HUDEP-2 (cell line): Measurements from ENCODE around the gene PRTN3.

Experiments
- DNase-seq, 76 experiments: peaks; one replicate each; lab custom pipeline; 2025; ENCODE audit not compliant: unreplicated experiment in 76 of 76; lab: John Stamatoyannopoulos, UW

Gene PRTN3

DNA sequence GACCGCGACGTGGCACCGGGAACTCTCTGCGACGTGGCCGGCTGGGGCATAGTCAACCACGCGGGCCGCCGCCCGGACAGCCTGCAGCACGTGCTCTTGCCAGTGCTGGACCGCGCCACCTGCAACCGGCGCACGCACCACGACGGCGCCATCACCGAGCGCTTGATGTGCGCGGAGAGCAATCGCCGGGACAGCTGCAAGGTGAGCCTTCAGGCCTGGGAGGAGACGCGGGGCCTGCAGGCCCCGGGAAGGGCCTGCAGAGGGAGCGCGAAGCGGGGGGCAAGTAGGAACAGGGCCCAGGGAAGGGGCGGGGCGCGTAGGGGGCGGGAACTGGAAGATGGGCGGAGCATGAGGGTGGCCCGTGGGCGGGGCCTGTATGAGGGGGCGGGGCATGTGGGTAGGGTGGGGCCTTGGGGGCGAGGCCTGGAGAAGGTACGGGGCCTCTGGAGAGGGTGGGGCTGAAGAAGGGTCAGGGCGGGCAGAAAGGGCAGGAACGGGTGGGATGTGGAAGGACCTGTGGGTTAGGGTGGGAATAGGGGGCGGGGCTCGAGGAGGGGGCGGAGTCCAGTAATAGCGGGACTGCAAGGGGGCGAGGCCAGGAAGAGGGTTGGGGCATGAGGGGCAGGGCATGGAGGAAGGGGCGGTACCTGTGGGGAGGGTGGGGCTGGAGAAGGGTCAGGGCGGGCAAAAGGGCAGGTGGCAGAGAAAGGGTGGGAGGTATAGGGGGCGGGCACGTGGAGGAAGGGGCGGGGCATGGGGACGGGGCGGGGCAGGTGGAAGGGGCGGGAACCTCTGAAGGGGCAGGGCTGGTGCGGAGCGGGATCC, 21.2 kb downstream of the PRTN3 start:
- peak in 65 of 76 experiments; percentile 22 to 94 (median 79) for DNase-seq

DNA sequence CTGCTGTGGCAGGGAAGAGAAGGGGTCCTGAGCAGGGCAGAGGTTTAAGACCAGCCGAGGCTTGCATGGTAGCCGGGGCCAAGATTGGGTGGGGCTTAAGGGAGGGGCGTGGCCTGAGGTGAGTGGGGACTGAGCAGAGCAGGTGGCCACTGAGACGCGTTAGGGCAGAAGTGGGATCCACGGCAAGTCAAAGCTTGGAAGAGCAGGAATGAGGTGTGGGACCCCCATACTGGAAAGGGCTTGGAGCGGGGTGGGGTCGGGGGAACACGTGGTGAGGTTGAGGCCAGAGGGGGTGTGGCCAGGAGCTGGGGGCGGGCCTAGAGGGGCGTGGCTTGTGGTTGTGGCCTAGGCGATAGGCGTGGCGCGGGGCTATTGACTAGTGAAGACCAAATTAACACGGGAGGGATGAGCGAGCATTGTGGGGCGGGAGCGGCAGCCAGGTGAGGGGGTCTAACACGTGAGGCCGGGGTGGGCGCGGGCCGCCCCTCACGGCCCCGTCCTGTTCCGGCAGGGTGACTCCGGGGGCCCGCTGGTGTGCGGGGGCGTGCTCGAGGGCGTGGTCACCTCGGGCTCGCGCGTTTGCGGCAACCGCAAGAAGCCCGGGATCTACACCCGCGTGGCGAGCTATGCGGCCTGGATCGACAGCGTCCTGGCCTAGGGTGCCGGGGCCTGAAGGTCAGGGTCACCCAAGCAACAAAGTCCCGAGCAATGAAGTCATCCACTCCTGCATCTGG, 21.9 kb downstream of the PRTN3 start:
- peak in 57 of 76 experiments; percentile 20 to 86 (median 67) for DNase-seq

DNA sequence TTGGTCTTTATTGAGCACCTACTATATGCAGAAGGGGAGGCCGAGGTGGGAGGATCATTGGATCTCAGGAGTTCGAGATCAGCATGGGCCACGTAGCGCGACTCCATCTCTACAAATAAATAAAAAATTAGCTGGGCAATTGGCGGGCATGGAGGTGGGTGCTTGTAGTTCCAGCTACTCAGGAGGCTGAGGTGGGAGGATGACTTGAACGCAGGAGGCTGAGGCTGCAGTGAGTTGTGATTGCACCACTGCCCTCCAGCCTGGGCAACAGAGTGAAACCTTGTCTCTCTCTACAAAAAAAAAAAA, 22.5 kb downstream of the PRTN3 start:
- no peak for DNase-seq

DNA sequence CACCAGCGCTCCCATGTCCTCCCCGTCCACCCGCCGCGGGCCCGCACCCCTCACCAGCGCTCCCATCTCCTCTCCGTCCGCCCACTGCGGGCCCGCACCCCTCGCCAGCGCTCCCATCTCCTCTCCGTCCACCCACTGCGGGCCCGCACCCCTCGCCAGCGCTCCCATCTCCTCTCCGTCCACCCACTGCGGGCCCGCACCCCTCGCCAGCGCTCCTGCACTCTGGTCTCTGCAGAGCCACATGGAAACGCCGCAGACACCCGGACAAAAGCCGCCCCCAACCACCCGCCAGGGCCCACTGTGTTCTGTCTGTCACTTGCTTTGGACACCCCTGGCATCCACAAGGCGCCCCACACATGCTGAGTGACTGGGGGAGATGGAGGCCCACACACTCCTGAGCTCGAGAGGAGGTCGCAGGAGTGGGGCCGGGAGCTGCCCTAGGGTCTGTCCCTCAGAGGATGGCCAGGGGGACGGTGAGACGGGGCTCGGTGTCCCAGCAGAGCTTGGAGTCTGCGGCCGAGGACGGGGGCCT, 26.0 kb downstream of the PRTN3 start:
- no peak for DNase-seq

DNA sequence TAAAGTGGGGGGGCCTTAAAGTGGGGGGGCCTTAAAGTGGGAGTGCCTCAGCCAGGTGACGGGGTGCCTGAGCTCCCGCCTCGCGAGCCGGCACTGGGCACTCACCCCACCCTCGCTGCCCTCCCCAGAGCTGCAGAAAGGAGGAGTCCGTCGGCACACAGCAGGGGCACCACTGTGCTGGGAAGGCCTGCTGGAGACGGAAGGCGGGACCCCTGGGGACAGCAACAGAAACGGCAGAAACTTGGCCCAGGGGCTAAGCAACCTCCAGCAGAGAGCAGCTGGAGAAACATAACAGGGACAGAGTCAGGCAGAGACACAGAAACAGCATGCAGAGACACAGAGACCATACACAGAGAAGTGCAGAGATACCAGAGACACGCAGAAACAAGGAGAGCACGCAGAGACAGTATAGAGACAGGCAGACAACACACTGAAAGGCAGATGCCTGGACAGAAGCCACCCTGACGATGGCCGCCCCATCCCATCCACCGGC, 26.5 kb downstream of the PRTN3 start:
- no peak for DNase-seq

DNA sequence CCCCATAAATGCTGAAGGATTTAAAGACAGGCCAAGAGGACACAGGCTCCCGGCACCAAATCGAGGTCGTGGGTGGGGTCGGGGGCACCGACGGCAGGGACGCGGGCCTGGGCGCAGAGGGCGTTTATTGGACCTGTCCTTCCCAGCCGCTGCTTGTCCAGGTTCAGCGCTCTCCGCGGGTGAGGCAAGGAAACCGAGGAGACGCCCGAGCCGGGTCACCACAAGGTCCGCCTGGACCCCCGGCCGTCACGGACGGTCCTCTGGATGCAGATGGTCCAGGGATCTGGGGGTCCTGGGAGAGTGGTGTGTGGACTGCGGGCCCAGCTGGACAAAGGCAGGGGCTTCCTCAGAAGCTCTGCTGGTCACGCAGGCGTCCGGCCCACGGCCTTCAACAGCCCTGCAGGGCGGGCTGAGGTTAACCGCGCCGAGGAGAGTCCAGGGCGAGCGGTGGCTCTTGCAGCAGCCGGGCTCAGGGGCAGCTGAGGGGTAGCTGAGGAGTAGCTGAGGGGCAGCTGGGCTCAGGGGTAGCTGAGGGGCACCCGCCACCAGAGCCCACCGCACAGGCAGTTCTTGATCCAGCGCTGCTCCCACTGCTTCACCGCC, 27.2 kb downstream of the PRTN3 start:
- DNase-seq: no peak

DNA sequence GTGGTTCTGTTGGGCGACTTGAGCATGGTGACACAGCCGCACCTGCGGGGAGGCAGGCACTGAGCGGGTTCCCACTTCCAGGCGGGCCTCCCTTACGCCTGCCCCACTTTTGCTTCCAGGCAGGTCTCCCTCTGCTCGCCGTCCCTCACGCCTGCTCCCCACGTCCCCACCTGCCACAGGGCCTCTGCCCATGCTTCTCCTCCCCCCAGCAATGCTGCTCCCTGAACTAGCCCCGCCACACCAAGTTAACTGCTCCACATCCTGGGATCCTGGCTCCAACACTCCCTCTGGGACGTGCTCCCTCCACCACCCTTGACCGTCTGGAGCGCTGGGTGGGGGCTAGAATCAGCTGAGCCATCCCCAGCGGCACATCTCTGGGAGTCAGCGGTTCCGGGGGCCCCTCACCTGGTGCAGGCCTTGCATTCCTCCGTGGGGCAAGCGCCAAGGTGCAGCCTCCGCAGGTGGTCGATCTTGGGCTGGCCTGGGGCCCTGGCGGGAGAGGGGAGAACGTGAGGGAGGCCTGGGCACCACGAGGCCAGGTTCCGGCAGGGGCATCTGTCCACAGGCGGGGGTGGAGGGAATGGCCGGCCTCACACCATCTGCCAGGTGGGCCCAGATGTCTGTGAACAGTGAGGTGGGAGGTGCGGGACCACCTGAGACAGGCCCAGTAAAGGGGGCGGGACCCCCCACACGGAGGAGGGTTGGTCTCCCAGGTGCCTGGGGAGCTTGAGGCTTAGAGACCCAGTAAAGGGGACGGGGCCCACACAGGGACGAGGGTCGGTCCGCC, 27.9 kb downstream of the PRTN3 start:
- no peak for DNase-seq

DNA sequence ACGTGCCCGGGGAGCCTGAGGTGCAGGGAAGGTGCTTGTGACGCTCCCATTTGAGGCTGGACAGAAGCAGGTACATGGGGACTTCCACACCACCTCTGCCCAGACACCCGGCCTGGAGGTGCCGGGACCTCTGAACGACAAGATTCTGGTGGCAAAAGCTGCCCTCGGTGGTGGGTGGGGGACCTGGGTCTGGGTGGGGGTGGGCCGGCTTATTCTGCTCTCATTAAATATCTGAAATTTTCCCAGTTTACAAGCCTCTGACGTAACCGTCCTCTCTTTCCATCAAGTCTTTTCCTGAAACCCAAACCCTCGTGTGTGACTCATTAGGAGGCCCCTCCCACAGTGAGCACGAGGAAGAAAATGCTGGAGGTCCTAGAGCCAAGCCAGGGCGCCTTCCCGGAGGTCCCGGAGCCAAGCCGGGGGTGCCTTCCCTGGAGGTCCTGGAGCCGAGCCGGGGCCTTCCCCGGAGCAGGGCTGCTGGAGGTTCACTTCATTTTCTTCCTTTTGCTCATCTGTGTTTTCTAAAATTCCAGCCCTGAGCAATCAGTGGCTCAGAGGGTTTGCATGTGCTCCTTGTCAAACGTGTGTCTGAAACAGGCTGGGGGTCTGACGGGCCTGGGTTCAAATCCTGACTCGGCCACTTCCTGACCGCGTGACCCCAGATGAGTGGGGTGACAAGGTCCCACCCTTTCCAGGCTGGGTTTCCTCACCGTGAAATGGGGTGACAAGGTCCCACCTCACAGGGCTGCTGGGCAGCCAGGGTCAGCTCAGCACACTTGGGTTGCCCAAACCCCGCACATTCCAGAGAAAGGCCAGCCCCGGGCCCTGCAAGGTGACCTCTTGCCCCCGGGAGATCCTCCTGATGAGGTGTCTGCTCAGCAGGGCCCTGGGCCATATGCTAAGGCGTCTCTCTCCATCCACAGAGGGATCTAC, 28.7 kb downstream of the PRTN3 start:
- DNase-seq: no peak

DNA sequence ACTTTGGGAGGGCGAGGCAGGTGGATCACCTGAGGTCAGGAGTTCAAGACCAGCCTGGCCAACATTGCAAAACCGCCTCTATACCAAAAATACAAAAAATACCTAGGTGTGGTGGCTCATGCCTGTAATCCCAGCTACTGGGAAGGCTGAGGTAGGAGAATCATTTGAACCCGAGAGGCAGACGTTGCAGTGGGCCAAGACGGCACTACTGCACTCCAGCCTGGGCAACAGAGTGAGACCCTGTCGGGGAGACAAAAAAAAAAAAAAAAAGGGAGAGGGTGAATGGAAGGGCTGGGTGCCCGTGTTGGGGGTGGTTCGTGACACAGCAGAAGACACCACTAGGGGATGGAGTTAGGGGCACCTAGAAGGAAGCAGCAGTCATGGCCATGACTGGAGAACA, 29.5 kb downstream of the PRTN3 start:
- DNase-seq: no peak

DNA sequence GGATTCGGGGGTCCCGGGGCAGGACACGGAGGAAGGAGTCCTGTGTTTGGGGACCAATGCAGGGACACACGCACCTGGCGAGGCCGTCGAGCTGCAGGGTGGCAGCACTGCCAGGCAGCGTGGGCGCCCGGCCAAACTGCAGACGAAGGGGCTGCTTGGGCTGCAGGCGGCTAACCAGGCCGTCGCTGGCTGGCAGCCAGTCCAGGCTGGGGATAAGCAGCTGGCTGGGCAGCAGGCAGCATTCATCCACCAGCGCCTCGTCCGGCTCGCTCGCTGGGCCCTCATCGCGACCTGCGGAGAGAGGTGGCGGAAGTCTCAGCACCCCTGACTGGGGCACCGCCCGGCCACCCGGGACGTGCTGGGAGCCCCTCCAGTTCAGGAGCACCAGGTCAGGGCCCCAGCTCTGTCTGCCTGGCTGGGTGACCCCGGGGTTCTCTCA, 30.2 kb downstream of the PRTN3 start:
- DNase-seq: no peak

DNA sequence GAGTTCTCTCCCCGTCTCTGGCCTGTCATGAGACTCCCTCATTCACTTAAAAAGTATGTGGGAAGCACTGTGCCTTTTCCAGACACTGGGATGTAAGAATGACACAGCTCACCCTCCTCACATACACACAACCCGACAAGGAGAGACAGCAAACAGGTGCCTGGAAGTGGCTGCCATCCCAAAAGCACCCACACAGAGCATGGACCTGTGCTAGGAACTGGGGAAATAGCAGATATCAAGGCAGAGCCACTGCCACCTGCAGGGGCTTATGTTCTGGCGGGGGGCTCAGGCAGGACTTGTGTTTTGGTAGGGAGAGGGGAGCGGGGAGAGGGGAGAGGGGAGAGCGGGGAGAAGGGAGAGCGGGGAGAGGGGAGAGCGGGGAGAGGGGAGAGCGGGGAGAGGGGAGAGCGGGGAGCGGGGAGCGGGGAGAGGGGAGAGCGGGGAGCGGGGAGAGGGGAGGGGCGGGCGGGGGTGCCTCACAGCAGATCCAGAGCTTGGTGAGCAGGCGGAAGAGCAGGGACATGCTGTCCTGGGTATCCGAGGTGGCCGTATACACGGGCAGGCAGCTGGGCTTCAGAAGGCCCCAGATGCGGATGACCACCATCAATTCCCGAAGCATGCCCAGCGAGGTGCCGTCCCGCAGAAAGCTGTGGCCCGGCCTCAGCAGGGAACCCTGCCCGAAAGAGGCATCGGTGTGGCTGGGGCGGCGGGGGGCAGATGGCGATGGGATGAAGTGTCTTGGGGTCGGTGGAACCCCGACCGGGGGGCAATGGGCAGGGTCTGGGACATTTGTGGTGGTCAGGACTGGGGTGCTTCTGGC, 30.9 kb downstream of the PRTN3 start:
- DNase-seq: no peak

DNA sequence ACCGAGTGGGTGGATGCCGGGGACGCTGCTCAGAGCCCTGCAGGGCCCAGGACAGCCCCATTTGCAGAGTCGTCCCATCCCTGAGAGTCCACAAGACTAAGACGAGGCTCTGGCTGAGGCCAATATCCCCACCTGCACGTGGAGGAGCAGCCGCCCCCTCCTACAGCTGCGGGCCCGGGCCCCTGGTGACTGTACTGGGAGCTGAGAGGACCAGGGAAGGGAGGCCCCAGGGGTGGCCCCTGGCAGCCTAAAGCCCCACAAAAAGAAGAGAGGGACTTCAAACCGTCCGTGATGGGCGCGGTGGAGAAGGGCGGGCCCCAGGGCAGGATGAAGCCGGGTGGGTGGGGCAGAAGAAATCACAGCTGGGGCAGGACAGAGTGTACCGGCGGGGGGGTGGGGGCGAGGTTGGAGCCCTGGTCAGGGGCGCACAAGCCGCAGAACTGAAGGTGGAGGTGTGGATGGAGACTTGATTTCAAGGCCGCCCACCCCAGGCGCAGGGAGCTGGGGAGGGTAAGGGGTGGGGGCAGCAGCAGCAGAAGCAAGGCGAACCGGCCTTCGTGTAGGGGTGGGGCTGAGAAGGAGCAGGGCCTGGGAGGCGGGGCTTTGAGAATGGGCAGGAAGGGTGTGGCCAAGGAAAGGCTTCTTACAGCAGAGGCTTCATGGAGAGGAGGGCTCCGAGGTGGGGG, 31.6 kb downstream of the PRTN3 start:
- peak in 72 of 76 experiments; percentile 30 to 96 (median 86) for DNase-seq

DNA sequence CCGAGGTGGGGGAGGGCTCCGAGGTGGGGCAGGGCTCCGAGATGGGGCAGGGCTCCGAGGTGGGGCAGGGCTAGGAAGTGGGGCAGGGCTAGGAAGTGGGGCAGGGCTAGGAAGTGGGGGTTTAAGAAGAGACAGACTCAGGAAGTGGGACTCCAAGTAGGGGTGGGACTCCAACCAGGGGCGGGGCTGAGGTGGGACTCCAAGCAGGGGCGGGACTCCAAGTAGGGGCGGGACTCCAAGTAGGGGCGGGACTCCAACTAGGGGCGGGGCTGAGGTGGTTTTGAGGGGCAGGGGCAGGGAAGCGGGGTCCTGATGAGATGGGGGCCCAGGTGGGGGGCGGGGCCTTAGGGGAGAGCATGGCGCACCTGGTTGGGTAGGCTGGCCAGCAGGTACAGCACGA, 32.3 kb downstream of the PRTN3 start:
- DNase-seq: peak in 48 of 76 experiments; percentile 14 to 76 (median 54)

DNA sequence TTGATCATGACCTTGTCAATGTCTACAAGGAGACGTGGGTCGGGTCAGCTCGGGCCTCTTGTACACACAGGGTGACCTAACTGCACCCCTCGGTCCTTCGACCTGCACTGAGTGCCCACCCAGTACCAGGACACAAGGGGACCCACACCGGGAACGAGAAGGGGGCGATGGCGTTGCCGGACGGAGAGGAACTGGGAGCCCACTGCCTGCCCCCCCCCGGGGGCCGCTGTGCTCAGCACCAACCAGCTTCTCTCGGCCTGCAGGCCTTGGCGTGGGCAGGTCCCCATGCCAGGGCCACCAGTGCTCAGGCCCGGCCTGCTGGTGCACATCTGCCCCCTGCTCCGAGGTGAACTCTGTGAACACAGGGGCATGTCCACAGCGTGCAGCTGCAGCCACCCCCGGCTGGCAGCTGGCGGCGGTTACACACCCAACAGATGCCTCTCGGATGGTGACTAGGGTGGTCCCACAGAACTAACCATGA, 32.8 kb downstream of the PRTN3 start:
- no peak for DNase-seq

DNA sequence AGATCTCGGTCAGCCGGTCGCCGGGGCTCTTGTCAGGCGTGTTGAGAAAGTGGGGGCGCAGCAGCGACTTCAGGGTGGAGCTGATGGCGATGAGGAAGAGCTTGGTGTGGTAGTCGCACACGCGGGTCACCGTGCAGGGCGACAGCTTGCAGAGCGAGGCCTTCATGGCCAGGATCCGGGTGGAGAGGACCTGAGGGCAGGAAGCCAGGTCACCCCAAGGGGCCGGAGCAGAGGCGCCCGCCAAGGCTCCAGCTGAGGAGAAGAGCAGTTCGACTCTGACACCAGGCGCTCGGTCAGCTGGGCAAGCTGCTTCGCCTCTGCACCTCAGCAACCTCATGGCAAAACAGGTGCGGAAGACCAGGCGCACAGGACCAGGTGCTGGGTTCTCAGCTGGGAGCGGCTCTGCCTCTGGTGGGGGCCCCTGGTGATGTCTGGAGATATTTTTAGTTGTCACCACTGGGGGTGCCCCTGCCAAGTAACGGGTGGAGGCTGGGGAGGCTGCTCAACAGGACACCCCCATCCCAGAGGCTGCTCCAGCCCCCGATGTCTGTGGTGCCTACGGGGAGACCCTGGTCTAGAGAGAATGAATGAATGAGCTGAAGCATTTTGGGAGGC, 34.6 kb downstream of the PRTN3 start:
- no peak for DNase-seq

DNA sequence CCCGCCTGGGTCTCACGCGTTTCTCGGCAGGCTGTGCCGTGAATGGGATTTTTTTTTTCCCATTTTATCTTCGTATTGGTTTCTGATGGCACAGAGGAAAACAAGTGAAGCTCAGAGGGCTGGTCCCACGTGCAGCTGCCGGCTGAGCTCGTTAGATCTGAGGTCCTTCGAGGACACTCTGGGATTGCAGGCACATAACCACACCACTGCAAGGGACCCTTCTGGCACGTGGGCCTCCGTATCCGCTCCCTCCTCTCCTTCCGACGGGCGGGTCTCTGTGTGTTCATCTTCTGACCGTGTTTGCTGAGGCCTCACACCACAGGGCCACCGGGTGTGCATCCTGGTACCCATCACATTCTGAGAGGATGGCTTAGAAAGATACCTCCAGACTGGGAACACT, 35.3 kb downstream of the PRTN3 start:
- DNase-seq: no peak

DNA sequence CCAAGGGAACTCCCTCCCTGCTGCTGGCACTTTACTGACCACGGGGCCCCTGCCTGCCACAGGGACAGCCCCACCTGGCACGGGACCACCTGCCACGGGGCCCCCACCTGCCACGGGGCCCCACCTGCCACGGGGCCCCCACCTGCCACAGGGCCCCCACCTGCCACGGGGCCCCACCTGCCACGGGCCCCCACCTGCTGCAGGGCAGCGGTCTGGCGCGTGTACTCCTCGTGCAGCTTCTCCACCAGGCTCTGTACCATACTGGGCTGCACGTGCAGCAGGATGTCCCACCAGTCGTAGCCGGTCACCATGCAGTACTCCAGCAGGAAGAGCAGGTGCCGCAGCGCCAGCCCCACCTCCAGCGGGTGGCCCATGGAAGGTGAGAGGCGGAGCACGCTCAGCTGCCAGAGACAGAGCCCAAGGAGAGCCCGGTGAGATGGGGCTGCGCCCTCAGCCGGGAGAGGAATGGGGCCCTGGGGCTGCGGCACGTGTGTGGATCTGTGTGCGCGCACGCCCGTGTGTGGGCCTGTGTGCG, 36.0 kb downstream of the PRTN3 start:
- no peak for DNase-seq
